Retinal pigment epithelial cell (primary cell): ENCODE data around the gene PIP4K2A.

ENCODE experiments used
- DNase-seq: peaks from one replicate; pipeline ENCODE4 v3.0.0-alpha.2; 2010; ENCODE audit warnings: low read depth
- H3K4me3 ChIP-seq: 2 replicates; pipeline ENCODE4 v1.5.1; 2011; ENCODE audit warnings: mild to moderate bottlenecking, low read length, control low read depth, moderate library complexity
- TF ChIP-seq, protein P1 (sequence below): conservative IDR thresholded peaks from 2 replicates; pipeline ENCODE4 v1.5.1; 2011; ENCODE audit warnings: low read depth, low read length, control low read depth, inconsistent platforms

Gene PIP4K2A

GRCh38 chr10:22644222-22644621, 70.2 kb downstream of the PIP4K2A start:
- no peak overlapping the region for H3K4me3 ChIP-seq
- DNase-seq = no peak
- TF ChIP-seq, protein P1, sequence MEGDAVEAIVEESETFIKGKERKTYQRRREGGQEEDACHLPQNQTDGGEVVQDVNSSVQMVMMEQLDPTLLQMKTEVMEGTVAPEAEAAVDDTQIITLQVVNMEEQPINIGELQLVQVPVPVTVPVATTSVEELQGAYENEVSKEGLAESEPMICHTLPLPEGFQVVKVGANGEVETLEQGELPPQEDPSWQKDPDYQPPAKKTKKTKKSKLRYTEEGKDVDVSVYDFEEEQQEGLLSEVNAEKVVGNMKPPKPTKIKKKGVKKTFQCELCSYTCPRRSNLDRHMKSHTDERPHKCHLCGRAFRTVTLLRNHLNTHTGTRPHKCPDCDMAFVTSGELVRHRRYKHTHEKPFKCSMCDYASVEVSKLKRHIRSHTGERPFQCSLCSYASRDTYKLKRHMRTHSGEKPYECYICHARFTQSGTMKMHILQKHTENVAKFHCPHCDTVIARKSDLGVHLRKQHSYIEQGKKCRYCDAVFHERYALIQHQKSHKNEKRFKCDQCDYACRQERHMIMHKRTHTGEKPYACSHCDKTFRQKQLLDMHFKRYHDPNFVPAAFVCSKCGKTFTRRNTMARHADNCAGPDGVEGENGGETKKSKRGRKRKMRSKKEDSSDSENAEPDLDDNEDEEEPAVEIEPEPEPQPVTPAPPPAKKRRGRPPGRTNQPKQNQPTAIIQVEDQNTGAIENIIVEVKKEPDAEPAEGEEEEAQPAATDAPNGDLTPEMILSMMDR = no peak

GRCh38 chr10:22643775-22644174, 70.6 kb downstream of the PIP4K2A start:
- TF ChIP-seq, protein P1 = no peak
- DNase-seq = no peak

GRCh38 chr10:22643116-22643515, 71.3 kb downstream of the PIP4K2A start:
- no peak for DNase-seq
- TF ChIP-seq, protein P1 = no peak
- H3K4me3 ChIP-seq = no peak overlapping the region

More at GRCh38 chr10:22643775-22644174, 70.6 kb downstream of the PIP4K2A start:
- no peak overlapping the region for H3K4me3 ChIP-seq

- H3K4me3 ChIP-seq = no peak overlapping the region
- TF ChIP-seq, protein P1 = no peak
- no peak for DNase-seq
Observed at GRCh38 chr10:22641743-22642142, 72.6 kb downstream of the PIP4K2A start.

DNA sequence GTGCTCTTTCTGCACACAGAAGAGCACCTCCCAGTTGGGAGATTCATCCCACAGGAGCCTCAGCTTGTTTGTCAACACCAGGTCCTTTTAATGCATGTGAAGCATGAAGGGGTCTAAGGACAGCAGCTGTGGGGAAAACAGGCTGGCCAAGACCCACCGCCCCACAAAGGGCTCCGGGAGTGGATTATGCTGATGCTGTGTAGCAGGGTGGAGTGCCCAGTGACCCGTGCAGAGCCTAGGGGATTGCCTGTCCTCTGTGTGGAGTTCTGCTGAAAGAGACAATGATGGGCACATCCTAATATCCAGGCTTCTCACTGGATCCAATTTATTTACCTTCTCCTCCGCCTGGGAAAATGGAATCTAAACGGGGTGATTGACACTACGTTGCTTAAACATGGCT, 74.0 kb downstream of the PIP4K2A start:
- H3K4me3 ChIP-seq = no peak overlapping the region
- TF ChIP-seq, protein P1 = no peak
- DNase-seq = no peak

GRCh38 chr10:22638863-22639262, 75.5 kb downstream of the PIP4K2A start:
- H3K4me3 ChIP-seq = no peak overlapping the region
- TF ChIP-seq, protein P1 = no peak
- DNase-seq = no peak

DNA sequence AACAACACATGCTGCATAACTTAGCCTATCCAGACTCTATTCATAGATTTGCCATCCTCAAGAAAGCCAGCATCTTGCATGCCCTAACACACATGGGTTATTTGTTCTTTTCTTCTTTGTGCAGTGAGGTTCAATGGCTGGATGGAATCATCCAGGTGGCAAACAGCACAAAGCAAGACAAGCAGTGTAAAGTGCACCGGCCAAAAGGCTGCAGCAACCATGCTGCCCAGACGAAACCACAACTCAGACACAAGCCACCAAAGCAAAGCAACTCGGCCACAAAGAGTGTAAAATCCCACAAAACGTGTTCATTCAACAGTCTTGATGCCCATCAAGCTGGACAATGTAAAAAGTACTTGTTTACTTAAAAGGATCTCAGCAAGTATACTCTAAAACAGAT, 76.9 kb downstream of the PIP4K2A start:
- no peak overlapping the region for H3K4me3 ChIP-seq
- TF ChIP-seq, protein P1 = no peak
- no peak for DNase-seq
